Activated CD4-positive, alpha-beta T cell treated with anti-CD3 and anti-CD28 coated beads, Interleukin-2, amount 10 ng/mL, durations not matched to agents 24 days and 14 days (primary cell): ENCODE measurements around the gene CDC37. TPM values are rescaled to one million over a fixed set of nuclear protein-coding genes. Genes with fewer than 3 reads are reported as not detected.

Experiments used
- DNase-seq: peaks from one replicate; pipeline ENCODE4 v3.0.0; 2022
- H3K27ac Mint-ChIP-seq: one replicate; pipeline ENCODE4 v1.8.0; 2022; ENCODE audit warnings: mild to moderate bottlenecking, mixed read lengths
- H3K27me3 Mint-ChIP-seq: one replicate; pipeline ENCODE4 v1.8.0; 2022; ENCODE audit warnings: mixed read lengths
- H3K36me3 Mint-ChIP-seq: one replicate; pipeline ENCODE4 v1.8.0; 2022; ENCODE audit warnings: low read depth, mild to moderate bottlenecking, mixed read lengths
- H3K4me1 Mint-ChIP-seq: one replicate; pipeline ENCODE4 v1.8.0; 2021; ENCODE audit warnings: mixed read lengths
- H3K4me3 Mint-ChIP-seq: one replicate; pipeline ENCODE4 v1.8.0; 2022; ENCODE audit warnings: mild to moderate bottlenecking, moderate library complexity, mixed read lengths
- H3K9me3 Mint-ChIP-seq: one replicate; pipeline ENCODE4 v1.8.0; 2021; ENCODE audit warnings: mixed read lengths
- intact Hi-C: fragments of 100-400 bp; cut with micrococcal nuclease; formaldehyde crosslinking; loops from one replicate; pipeline ENCODE4 v1.15.1; 2023
- total RNA-seq: library from RNA; stranded (reverse); gene quantifications from 2 replicates; pipeline ENCODE4 v1.2.3, GENCODE V29; 2022

The CDC37 gene
- total RNA-seq, 1 donor from 2014 or later, result 310 TPM

DNA sequence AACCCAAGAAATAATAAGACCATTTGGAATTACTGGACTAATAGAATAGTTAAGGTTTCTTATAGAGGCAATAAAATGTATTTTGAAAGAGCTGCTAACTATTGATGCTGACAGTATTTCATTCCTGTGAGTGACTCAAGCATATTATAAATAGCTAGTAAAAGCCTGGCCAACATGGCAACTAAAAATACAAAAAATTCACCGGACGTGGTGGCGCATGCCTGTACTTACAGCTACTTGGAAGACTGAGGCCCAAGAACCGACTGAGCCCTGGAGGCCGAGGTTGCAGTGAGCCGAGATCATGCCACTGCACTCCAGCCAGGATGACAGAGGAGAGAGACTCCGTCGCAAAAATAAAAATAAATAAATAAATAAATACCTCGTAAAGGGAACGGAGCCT, 58.6 kb downstream of the CDC37 start:
- intact Hi-C loops, result no loop called here
- no peaks in the 10 kb centered on the region for H3K9me3 Mint-ChIP-seq
- no peak overlapping the region for H3K4me3 Mint-ChIP-seq
- no peak for DNase-seq
- no peak overlapping the region for H3K27ac Mint-ChIP-seq
- H3K36me3 Mint-ChIP-seq, result peaks cover 3% of the 10 kb centered on the region
- H3K27me3 Mint-ChIP-seq, result no peaks in the 10 kb centered on the region
- peaks cover 9% of the 10 kb centered on the region for H3K4me1 Mint-ChIP-seq

DNA sequence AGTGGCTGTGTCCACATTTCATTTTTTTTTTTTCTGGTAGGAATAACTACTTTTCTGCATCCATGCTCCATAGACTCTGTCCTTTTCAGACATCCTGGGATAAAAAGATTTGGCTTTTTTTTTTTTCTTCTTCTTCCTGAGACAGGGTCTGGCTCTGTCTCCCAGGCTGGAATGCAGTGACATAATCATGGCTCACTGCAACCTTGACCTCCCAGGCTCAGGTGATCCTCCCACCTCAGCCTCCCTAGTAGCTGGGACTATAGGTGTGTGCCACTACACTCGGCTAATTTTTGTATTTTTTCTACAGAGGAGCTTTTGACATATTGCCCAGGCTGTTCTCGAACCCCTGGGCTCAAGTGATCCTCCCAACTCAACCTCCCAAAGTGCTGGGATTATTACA, 59.8 kb downstream of the CDC37 start:
- Mint-ChIP-seq H3K27ac (no peak overlapping the region), H3K36me3 (peaks cover 4% of the 10 kb centered on the region), H3K9me3 (no peaks in the 10 kb centered on the region), H3K4me1 (peaks cover 20% of the 10 kb centered on the region), H3K27me3 (no peaks in the 10 kb centered on the region), H3K4me3 (no peak overlapping the region)
- intact Hi-C loops, result no loop called here
- DNase-seq, result no peak

Other genes with a start within 250 kb of the CDC37 start
- gene DNMT1, start 208.6 kb downstream of the CDC37 start, total RNA-seq, result 410 and 414 TPM in 2 replicates
- gene S1PR2, start 172.2 kb downstream of the CDC37 start, total RNA-seq, result 14.3 and 14.7 TPM in 2 replicates
- gene MRPL4, start 151.3 kb downstream of the CDC37 start, total RNA-seq, result 163 and 174 TPM in 2 replicates
- gene ICAM1, start 132.4 kb downstream of the CDC37 start, total RNA-seq, result 81.5 and 82.1 TPM in 2 replicates
- 0.71 and 0.79 TPM in 2 replicates for gene ICAM4, start 116.6 kb downstream of the CDC37 start, total RNA-seq
- 3.0 and 3.8 TPM in 2 replicates for gene ICAM5, start 113.6 kb downstream of the CDC37 start, total RNA-seq
- gene ZGLP1, start 93.7 kb downstream of the CDC37 start, total RNA-seq, result 2.0 and 2.8 TPM in 2 replicates
- gene FDX2, start 87.5 kb downstream of the CDC37 start, total RNA-seq, result 23.9 and 24.9 TPM in 2 replicates
- gene RAVER1, start 70.0 kb downstream of the CDC37 start, total RNA-seq, result 96.1 and 108 TPM in 2 replicates
- gene ICAM3, start 63.9 kb downstream of the CDC37 start, total RNA-seq, result 104 and 108 TPM in 2 replicates
- gene TYK2, start 23.0 kb downstream of the CDC37 start, total RNA-seq, result 244 and 255 TPM in 2 replicates
- 55.3 and 58.0 TPM in 2 replicates for gene PDE4A, start 17.0 kb upstream of the CDC37 start, total RNA-seq
- gene KEAP1, start 99.8 kb upstream of the CDC37 start, total RNA-seq, result 81.0 and 82.1 TPM in 2 replicates
- gene S1PR5, start 113.9 kb upstream of the CDC37 start, total RNA-seq, result not detected in 2 replicates
- 36.7 and 40.8 TPM in 2 replicates for gene ATG4D, start 140.4 kb upstream of the CDC37 start, total RNA-seq
- 84.0 and 90.6 TPM in 2 replicates for gene KRI1, start 162.5 kb upstream of the CDC37 start, total RNA-seq
- gene CDKN2D, start 165.4 kb upstream of the CDC37 start, total RNA-seq, result 41.0 and 44.2 TPM in 2 replicates
- gene AP1M2, start 183.8 kb upstream of the CDC37 start, total RNA-seq, result not detected in 2 replicates
- 85.5 and 98.6 TPM in 2 replicates for gene SLC44A2, start 222.0 kb upstream of the CDC37 start, total RNA-seq